SIG-M5 (cell line): Measurements from ENCODE around the gene TAMM41.
"Not testable (repeated sequence)": the region's sequence is repeated elsewhere in the genome, so short reads cannot be mapped to it uniquely, and the experiment has no call there.

Source experiments
- DNase-seq: peaks from one replicate; lab custom pipeline; 2025; lab: John Stamatoyannopoulos, UW

Gene TAMM41

DNA sequence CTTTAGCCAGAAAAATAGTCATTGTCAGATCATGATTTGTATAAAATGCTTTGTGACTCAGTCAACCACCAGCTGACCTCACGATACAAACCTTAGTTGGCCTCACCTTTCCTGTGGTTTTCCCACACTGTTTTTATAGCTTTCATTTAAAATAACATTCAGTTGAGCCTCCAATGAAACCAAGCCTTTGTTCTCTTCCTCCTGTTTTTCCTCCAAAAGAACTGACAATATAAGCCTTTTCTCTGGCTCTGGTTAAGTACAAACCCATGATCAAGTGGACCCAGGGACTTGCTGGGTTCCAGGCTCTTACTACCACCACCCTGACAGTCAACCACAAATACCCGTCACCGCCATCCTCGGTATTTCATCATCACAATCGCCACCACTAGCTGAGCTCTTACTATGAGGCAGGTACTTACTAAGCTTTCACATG lies 81.7 kb downstream of the TAMM41 start:
- no peak for DNase-seq

DNA sequence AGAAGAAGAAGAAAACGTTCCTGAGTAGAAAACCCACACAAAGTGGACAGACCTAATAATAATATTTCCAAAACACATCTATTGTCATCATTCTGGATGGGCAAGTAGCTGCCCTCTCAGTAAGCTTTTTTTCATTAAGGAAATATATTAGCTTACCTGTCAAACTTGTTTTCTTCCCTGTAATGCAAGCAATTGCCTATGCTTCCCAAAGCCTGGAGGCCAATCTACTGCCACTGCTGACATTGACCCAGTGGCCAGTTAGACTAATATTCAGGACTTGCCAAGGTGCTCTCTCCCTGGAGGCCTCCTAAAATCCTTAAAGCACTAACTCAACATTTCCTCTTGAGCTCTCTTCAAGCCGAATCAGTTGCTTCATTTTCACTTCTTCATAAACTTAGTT lies 86.7 kb downstream of the TAMM41 start:
- no peak for DNase-seq

DNA sequence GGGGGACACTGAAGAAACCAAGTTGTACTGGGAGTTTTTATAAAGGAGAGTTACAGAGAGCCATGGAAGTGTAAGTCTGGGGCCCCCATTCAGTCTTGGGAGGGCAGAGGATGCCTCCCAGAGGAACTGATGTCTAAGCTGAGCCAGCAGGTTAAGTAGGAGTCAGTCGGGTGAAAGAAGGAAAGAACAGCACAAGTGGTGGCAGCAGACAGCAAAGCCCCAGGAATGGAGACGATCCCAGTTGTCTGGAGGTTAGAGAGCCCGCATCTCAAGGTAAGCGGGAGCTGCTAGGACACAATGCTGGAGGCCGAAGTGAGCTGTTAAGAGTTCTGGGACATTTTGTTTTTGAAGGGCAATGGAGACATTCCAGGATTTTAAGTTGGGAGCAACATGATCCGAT lies 88.8 kb downstream of the TAMM41 start:
- no peak for DNase-seq

DNA sequence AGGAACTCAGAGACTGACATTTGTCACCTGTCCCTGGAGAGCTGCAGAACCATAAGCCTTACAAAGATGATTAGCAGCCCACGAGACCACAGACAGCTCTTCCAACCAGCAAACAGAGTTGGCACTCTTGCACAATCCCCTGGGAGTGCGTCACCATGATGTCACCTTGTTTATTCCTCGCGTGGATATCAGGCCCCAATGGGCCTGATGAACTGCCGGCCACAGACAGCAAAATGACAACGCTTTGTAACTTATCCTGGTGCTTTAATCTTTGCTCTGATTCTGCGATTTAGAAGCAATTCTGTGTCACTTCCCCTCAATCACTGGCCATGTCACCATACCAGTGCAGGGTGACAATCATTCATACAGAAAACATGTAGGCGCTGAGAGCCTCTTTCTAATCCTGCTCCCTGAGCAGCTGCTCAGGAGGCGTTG lies 89.2 kb downstream of the TAMM41 start:
- DNase-seq: no peak

DNA sequence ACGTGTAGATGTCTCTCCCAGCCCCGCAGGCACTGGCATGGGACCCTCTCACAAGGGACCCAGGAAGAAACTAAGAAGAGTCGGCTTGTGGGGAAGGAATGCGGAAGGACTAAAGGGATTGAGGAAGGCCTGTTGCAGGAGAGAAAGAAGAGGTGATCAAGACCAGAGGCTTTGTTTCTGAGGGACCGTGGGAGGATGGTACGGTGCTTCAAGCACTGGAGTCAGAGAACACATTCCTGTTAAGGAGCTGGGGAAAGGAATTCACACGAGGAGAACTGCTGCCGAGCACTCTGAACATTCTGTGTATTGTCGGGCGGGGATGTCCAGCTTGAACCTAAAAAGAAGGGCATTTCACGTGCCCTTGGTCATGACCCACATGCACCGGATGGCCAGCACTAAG lies 91.4 kb downstream of the TAMM41 start:
- DNase-seq: no peak

DNA sequence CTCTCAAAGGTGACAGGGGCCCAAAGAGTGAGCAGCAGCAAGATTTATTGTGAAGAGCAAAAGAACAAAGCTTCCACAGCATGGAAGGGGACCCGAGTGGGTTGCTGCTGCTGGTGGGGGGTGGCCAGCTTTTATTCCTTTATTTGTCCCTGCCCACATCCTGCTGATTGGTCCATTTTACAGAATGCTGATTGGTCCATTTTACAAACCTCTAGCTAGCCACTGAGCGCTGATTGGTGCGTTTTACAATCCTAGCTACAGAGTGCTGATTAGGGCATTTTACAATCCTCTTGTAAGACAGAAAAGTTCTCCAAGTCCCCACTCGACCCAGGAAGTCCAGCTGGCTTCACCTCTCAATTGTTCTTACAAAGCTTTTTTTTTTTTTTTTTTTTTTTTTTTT lies 94.4 kb downstream of the TAMM41 start:
- DNase-seq: not testable (repeated sequence)

DNA sequence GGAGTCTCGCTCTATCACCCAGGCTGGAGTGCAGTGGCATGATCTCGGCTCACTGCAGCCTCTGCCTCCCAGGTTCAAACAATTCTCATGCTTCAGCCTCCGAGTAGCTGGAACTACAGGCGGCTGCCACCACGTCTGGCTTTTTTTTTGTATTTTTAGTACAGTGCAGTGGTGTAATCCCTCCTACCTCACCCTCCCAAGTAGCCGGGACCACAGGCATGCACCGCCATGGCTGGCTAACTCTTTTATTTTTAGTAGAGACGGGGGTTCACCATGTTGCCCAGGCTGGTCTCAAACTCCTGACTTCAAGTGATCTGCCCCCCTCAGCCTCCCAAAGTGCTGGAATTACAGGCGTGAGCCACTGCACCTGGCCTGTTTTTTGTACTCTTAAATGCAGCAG lies 98.4 kb downstream of the TAMM41 start:
- not testable (repeated sequence) for DNase-seq
